Left cardiac atrium (tissue), 4 donors: ENCODE data around the gene APOM. TPM values are rescaled to one million over a fixed set of nuclear protein-coding genes. Genes with fewer than 3 reads are reported as not detected.

ENCODE experiments used
- ATAC-seq, 2 donors: fragments of 200-7000 bp; cut with Tn5 transposase; one replicate each; pipeline ENCODE4 v1.9.1; 2020; ENCODE audit warnings: mild to moderate bottlenecking in 2 of 2, moderate library complexity in 2 of 2
- DNase-seq: peaks from one replicate; pipeline ENCODE4 v3.0.0-alpha.2; 2020
- intact Hi-C, 2 donors: fragments of 100-400 bp; cut with DNase I; formaldehyde crosslinking; loops; one replicate each; pipeline versions ENCODE4 v1.14.1 to v1.15.1; 2022 to 2023
- long read RNA-seq: library from polyadenylated mRNA; unstranded; transcript quantifications from one replicate; pipeline ENCODE4 v2.0.0, GENCODE V29; 2021
- total RNA-seq, 2 donors: library from RNA; stranded (reverse); fragmentation: NEBNext Ultra II Directional; extraction: Animal tissue kit (Norgen Biotek cat#: 25700); gene quantifications; one replicate each; pipeline ENCODE4 v1.2.1, GENCODE V29; 2021
- donor health status: DM: no; HTN: yes; CAD: no.
- donor health status: DM: no; HTN: yes; CAD: no; lungs with severe emphysema.
- donor health status: DM: yes; HTN: yes; CAD: no.
- donor health status: Dilated cardiomyopathy.

The APOM gene
- total RNA-seq = 1 to 10 TPM; 1.4 to 1.7 TPM
- long read RNA-seq = 0 reads

DNA sequence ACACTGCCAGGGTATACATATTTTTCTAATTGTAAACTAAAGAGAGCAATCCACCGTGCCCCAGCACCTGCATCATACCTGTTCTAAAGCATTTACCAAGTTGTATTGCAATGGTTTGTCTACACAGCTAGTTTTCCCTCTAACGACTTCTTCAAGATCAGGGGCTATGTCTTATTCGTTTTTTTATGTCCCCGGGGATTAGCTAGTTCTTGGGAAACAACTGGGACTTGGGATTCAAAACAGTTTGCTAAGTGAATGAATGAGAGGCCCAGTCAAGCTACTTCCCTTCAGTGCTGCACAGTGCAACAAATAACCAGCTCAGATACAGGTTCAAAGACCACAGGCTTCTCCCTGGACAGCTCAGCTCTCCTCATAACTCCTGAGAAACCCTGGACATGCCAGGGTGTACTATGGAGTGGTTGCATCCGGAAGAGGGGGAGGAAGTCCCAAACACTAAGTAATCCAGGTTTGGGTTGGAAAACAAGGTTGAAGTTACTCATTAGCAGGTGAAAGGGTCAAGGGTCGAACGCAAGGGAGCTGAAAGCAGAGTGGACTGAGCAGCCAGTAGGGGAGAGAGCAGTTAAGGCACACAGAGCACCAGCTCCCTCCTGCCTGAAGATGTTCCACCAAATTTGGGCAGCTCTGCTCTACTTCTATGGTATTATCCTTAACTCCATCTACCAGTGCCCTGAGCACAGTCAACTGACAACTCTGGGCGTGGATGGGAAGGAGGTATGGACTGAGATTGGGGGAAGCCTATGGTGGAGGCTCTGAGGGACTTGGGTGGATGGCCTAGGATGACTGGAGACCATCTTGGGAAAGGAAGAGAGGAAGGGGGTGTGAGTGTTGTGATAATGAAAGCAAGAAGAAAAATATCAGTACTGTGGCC lies at the start of gene APOM:
APOM (plus strand) TSS at position 546 of the 889 bp plus-strand sequence; CDS start at position 619, 73 bp downstream.
- intact Hi-C loops = no loop called here
- no peak for ATAC-seq

DNA sequence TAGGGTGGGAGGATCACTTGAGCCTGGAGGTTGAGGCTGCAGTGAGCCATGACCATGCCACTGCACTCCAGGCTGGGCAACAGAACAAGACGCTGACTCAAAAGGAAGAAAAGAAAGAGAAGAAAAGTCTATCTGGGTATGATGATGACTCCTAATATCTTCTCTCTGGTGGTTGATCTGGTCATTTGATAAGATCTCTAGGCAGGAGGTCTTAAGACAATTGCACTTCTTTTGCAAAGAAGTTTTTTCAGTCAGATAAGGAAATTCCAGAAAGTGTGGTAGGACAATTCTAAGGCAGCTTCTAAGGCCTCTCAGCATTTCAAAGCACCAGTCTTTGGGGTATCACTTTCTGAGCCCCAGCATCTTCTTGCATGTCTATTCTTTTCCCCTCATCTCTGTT lies 48.4 kb upstream of the APOM start:
- ATAC-seq (no peak), DNase-seq (no peak)
- intact Hi-C loops = no loop called here

More for the DNA sequence above, at the start of gene APOM:
- no peak for DNase-seq

DNA sequence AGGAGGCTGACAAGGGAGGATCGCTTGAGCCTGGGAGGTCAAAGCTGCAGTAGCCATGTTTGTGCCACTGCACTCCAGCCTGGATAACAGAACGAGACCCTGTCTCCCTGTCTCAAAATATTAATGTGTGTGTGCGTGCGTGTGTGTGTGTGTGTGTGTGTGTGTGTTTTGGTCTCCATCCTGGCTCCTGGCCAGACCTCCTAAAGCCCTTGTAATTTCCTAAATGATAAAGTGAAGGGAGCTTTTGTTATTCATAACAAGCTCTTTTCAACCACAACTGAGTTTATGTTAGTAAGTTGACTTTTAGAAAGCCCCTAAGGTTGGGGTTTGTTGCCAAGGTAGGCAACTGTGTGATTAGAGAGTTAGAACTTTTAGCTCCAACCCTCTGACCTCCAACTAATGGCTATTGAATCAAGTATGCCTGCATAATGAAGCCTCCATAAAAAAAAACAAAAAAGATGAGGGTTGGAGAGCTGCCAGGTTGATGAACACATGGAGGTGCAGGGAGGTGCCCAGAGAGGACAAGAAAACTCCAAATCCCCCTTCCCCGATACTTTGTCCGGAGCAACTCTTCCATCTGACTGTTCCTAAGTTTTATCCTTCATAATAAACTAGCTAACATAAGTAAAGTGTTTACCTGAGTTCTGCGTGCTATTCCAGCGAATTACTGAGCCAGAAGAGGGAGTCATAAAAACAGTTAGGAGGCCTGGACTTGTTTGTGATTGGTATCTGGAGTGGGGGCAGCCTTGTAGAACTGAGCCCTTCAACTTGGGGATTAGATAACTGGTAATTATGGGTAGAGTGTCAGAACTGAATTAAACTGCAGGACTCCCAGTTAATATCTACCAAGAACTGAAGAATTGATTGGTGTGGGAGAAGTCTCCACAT lies 45.9 kb upstream of the APOM start:
- no peak for ATAC-seq
- intact Hi-C loops = no loop called here
- no peak for DNase-seq

DNA sequence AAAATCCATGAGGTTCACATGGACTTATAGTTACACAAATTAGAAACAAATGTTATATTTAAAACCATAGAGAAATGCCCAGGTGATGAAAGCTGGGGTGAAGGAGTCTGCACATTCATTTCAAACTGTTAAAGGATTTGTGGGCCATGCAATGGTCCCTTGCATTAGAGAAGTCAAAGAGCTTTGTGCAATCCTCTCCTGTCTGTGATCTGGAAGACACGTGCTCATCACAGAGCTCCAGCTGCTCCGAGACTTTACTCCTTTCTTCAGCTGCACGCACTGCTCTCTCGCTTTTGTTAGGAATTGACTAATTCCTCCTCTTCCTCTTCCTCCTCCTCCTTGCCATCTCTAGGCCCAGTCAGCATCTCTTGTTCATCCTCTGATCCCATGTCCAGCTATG lies 44.7 kb upstream of the APOM start:
- ATAC-seq (no peak), DNase-seq (no peak)
- intact Hi-C loops = no loop called here

DNA sequence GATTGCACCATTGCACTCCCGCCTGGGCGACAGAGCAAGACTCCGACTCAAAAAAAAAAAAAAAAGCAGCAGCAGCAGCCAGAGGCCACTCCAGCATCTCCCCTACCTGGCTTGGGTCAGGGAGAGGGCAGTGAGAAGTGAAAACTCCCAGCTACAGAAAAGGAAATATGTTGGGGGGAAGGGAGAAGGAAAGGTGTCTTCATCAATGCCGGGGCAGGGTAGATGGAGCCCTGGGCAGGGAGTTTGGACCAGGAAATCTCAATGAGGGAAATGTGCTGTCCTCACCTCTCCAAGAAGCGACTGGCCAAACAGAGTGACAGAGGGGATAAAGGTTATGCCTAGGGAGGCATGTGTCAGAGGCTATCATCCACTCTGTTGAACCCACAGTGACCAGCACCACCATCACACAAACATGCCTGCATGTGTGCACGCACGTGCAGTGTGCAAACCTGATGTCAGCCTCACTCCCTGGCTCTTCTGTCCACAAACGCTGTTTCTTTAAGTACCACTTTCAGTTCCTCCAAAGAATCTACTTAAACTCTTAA lies 41.5 kb upstream of the APOM start:
- no peak for DNase-seq
- intact Hi-C loops = no loop called here
- ATAC-seq = peak in 1 of 2 donors; percentile 25

DNA sequence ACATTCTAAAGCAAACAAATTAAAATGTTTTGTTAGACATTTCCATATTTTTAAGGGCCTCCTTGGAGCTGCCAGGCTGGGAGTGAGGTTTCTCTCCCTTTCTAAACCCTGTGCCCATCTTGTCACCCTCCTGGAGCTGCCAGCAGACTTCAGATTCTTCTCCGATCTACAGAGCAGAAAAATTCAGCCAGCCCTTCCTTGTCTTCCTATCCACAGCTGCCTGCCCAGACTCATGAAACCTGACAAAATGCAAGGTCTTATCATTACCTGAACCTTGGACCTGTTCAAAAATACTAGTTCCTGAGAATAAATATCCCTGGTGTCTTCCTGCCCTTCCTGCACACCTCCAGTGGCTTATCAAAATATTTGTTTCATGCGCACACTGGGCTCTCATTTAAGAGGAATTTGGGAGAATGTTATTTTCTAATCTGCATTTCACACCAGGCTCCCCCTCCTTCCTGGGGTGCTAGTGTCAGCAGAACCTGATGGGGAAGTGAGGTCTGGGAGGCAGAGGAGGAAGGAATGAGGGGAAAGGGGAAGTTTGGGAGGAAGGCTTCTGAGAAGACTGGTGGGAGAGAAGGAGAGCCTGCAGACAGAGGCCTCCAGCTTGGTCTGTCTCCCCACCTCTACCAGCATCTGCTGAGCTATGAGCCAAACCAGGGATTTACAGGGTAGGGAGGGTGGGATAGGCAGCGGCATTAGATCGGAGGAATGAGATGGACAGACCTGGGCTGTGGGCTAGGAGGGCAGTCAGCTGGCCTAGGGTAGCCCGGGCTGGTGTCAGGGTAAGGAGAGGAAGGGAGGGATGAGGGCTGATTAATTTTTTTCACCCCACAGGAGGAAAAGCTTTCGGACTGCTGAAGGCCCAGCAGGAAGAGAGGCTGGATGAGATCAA lies 40.8 kb upstream of the APOM start, which contains the start of gene AIF1:
AIF1 (plus strand) TSS at position 551 of the 895 bp plus-strand sequence; CDS start at position 647, 96 bp downstream.
- intact Hi-C loops = no loop called here
- DNase-seq (no peak), ATAC-seq (peak in 1 of 2 donors; percentile 42)

DNA sequence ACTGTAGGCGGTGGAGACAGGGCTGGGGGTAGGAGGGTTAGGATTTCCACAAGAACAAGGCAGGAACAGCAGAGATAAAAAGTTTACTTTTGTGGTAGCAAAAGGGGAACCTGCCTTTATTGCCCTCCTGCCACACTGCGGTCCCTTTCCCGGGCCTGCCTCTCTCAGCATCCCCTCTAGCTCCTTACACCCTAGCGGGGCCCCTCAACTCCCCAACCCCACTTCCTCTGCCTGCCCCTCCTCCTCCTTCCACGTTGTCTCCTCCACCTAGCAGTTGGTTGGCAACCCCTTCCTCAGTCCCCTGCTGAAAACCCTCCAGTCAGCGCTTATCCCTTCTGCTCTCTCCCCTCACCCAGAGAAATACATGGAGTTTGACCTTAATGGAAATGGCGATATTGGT lies 39.9 kb upstream of the APOM start:
- no peak for DNase-seq
- intact Hi-C loops = no loop called here
- no peak for ATAC-seq

DNA sequence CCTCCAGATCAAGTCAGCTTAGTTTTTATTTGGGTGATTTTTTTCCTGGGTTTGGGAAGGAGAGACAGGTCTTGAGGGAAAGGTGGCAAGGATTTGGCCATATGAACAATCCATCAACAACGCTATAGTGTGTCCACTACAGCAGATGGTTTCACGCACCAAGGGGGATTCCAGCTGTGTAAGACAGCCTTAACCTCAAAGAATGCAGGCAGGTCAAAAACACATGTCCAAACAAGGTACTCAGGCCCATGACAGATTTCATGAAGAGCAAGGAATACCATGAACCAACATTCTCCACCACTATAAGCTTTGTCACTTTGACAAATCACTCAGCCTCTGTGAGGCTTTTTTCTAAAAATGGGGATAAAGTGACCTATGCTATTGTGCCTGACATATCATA lies 38.7 kb upstream of the APOM start:
- intact Hi-C loops = no loop called here
- ATAC-seq = no peak
- DNase-seq = no peak

DNA sequence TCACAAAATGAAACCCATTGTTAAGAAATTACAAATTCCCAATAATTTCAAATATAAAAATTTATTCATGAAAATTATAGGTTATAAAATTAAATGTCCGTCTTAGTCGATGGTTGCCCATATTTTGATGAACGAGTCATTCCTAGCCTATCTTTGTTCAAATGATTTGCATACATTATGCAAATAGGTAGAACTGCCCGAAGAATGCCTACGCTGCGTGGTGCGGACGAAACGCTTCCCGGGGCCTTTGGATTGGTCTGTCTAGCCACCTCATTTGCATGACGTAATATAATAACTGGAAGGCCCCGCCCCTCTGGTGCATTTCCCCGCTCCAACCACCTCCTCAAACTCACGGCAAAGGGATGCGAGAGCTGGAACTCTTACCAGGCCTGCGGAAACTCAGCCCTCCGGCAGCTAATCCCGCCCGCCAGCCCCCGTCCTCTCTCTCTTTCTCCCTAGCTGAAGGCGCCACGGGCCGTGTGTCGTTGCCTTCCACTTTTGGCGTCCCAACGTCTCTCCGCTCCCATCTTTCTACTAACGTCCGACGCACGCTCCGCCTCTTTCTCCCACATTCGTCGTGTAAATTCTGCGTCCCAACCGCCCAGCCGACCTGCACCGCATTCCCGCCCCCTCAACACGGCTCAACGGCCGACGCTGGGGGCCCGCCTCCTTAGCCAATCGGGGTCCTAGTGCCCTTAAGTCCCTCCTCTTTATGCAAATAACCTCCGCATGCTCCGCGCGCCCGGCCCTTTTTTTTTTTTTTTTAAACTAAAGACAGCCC lies 35.7 kb upstream of the APOM start:
- DNase-seq (peak; percentile 98), ATAC-seq (peak; percentile 93 to 95)
- intact Hi-C loops = no loop called here

DNA sequence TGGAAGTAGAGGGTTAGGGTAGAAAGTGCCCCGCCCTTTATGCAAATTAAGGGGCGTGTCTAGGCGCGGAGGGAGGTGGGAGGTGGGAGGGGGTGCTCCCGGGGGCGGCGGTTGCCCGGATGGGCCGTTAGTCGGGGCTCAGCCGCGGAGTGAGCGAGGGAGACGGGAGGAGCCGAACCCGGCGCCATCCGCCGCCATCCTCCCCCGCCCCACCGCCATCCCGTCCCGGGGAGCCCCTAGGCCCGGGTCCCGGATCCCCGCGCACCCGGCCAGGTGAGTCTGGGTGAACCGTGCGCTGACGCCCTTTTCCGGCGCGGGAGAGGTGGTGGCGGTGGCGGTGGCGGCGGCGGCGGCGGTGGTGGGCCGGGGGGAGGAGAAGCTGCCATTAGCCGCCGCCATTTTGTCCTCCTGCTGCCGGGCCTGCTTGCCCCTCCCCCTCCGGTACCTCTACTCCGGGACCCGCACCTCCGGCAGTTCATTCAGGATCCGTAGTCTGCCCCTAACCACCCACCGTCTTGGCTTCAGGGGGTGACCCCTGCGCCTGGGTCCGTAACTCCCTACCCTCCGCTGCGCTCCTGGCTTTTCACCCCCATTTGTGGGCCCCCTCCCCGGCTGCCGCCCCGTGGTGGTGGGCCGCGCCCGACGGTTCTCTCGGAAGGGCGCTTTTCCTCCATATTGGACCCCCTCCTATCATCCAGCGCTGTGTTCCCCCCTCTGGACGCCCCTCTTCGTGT lies 34.9 kb upstream of the APOM start, which contains the start of gene PRRC2A:
PRRC2A (plus strand) TSS at position 130 of the 734 bp plus-strand sequence. CDS start 2,075 bp downstream, outside the sequence.
- peak; percentile 86 for DNase-seq
- peak; percentile 59 to 90 for ATAC-seq
- intact Hi-C loops = no loop called here

DNA sequence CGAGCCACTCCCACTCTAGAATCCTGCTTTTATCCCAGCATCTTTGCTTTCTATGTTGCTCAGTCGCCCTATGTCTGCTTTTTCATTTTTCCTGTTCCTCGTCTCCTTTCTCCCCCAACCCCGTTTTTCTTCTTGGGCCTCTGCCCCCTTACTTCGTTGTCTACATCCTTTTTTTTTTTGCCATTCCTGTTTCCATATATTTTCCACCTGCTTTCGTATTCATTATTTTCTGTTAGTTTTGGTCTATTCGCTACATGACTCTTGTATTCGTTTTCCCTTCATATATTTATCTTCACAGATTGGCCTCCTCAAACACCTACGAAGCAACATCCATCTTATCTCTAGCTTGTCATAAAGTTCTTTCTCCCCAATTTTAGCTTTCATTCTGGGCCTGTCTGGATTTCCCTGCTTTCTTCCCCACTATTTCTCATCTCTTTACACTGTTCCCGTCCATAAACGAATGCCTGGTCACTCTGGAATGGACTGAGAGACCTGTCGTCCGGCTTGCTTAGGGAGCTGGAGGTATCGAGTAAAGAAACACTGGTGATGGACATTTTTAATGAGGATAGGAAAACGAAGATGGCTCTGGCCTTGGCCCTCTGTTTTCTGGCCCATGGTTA lies 34.3 kb upstream of the APOM start:
- DNase-seq (no peak), ATAC-seq (no peak)
- intact Hi-C loops = no loop called here

DNA sequence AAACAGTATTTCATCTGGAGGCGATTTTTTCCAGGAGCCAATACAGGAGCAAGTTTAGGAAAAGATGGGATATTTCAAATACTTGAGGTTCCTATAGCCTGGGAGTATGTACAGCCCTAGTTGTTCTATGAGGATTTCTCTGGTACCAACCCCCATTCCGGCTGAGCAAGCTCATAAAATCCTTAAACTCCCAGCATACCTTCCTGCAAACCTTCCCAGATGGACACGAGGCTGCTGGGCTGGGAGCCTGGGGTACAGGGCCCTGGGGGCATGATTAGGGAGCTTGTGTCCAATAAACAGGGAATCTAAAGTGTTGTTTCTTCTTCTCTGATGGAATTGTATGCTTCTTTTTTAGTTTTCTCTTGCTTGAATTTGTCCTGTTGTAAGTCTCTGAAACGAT lies 33.7 kb upstream of the APOM start:
- DNase-seq = no peak
- intact Hi-C loops = no loop called here
- ATAC-seq = no peak

DNA sequence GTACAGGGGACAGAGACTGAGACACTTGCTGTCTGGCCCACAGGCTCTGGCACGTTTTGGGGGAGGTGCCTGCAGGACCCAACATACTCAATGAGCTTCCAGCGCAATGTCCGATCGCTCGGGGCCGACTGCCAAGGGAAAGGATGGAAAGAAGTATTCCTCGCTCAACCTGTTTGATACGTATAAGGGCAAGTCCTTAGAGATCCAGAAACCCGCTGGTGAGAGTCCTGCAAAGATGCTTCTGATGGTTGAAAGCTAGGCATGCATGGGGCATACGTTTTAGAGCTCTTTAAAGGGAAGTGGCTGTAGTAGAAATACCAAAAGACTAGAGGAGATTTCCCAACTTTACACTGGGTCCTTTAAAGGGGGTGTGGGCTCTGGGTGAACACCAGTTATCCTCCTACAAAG lies 33.0 kb upstream of the APOM start:
- ATAC-seq (no peak), DNase-seq (no peak)
- intact Hi-C loops = no loop called here

DNA sequence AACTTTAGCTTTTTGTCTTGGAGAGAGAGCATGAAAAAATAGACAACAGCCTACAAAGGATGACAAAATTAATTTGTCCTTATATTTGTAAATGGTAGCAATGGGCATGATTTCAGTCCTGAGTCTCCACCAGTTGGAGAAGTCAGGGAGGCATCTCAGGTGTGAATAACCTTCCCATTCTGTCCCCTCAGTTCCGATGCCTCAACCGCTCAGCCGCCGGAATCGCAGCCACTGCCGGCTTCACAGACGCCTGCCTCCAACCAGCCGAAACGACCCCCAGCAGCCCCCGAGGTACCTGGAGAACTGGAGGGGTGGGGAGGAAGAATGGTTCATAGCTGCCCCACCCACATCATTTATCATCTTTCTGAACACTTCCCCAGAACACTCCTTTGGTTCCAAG lies 31.6 kb upstream of the APOM start:
- intact Hi-C loops = no loop called here
- DNase-seq = no peak
- no peak for ATAC-seq

DNA sequence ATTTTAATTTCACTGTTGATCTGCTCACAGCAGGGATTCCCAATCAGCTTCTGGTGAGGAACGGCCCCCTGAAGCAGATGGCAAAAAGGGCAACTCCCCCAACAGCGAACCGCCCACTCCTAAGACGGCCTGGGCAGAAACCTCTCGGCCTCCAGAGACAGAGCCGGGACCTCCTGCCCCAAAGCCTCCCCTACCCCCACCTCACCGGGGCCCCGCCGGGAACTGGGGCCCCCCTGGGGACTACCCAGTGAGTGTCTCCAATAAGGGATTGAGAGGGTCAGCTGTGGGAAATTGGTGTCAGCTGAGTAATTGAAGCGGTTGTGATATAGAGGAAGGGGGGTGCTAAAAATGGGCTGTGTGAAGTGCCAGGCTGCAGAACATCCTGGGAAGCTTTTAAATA lies 28.7 kb upstream of the APOM start:
- DNase-seq = no peak
- no peak for ATAC-seq
- intact Hi-C loops = no loop called here

DNA sequence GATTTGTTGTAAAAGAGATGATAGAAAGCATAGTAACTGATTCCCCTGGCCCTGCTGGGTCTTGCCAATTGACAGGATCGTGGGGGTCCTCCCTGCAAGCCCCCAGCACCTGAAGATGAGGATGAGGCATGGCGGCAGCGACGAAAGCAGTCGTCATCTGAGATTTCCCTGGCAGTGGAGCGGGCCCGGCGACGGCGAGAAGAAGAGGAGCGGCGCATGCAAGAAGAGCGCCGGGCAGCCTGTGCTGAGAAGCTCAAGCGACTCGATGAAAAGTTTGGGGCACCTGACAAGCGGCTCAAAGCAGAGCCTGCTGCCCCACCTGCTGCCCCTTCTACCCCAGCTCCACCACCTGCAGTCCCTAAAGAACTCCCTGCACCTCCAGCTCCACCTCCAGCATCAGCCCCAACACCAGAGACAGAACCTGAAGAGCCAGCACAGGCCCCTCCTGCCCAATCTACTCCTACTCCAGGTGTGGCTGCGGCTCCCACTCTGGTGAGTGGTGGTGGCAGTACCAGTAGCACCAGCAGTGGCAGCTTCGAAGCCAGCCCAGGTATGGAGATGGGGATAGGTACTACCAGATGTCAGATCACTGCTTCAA lies 27.9 kb upstream of the APOM start:
- no peak for ATAC-seq
- intact Hi-C loops = no loop called here
- DNase-seq = no peak
